GM12878 (cell line): ENCODE measurements around the gene PRF1.

ENCODE experiments used
- ATF7 ChIP-seq: fragments of 450-650 bp; IDR thresholded peaks from 2 replicates; pipeline ENCODE4 v1.6.1; 2016; ENCODE audit warnings: low read depth, mild to moderate bottlenecking
- CBFB ChIP-seq: IDR thresholded peaks from 2 replicates; pipeline ENCODE4 v1.6.1; 2016; ENCODE audit warnings: antibody characterized with exemption, low read depth
- GABPA ChIP-seq: IDR thresholded peaks from 2 replicates; pipeline ENCODE4 v1.6.1; 2014; ENCODE audit warnings: antibody characterized with exemption, low read depth, mild to moderate bottlenecking, inconsistent platforms
- JUNB ChIP-seq: IDR thresholded peaks from 2 replicates; pipeline ENCODE4 v1.6.1; 2016; ENCODE audit warnings: antibody characterized with exemption, mild to moderate bottlenecking
- MXI1 ChIP-seq: fragments of 150-350 bp; IDR thresholded peaks from 2 replicates; pipeline ENCODE4 v1.6.1; 2011; ENCODE audit warnings: low read depth, mild to moderate bottlenecking, inconsistent platforms, low read length, improper control_type of control experiment
- NFIC ChIP-seq: IDR thresholded peaks from 2 replicates; pipeline ENCODE4 v1.6.1; 2012; ENCODE audit warnings: low read depth, mild to moderate bottlenecking, inconsistent platforms, low read length, moderate library complexity
- NFYA ChIP-seq: IDR thresholded peaks from 2 replicates; pipeline ENCODE4 v1.6.1; 2011; ENCODE audit warnings: low read depth, mild to moderate bottlenecking, low read length, improper control_type of control experiment, borderline replicate concordance
- POLR2A ChIP-seq: IDR thresholded peaks from 2 replicates; pipeline ENCODE4 v1.6.1; 2011; ENCODE audit warnings: low read depth, mild to moderate bottlenecking, low read length
- TAF1 ChIP-seq: IDR thresholded peaks from 2 replicates; pipeline ENCODE4 v1.6.1; 2011; ENCODE audit warnings: mild to moderate bottlenecking, low read depth, low read length, borderline replicate concordance
- TF ChIP-seq, protein P1 (sequence below), 3 experiments: IDR thresholded peaks in 2 of 3; conservative IDR thresholded peaks in 1 of 3; 2 replicates each; pipeline ENCODE4 v1.5.1; 2011; ENCODE audit warnings: low read depth in 3 of 3, low read length in 3 of 3, mild to moderate bottlenecking in 3 of 3, control low read depth in 2 of 3, moderate library complexity in 2 of 3, inconsistent platforms in 1 of 3, mixed read lengths in 1 of 3; ENCODE audit not compliant: control insufficient read depth in 2 of 3, insufficient read depth in 1 of 3; ENCODE audit errors: extremely low read depth in 1 of 3

DNA sequence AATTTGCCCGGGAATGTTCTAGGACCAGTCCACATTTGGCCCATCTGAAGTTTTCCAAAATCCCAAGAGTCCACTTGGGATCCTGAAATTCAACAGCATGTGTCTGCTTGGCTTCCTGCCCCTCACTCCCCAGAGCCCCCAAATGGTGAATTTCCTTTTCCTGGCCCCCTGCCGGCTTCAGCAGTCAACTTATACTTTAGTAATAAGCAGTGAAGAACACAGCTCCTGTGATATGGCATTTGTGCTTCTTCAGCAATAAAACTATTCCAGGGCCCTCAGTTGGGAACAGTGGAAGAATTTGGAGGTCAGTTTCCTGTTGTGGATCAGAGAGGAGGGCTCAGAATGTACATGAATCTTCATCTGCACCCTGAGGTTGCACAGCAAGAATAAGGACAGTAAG is 51.1 kb downstream of the PRF1 start:
- TF ChIP-seq CBFB, result no peak
- TF ChIP-seq GABPA, result no peak
- TF ChIP-seq JUNB, result no peak
- TF ChIP-seq NFYA, result no peak
- no peak for TF ChIP-seq POLR2A
- TF ChIP-seq ATF7, result no peak
- no peak for TF ChIP-seq MXI1
- no peak for TF ChIP-seq TAF1
- TF ChIP-seq, protein P1, sequence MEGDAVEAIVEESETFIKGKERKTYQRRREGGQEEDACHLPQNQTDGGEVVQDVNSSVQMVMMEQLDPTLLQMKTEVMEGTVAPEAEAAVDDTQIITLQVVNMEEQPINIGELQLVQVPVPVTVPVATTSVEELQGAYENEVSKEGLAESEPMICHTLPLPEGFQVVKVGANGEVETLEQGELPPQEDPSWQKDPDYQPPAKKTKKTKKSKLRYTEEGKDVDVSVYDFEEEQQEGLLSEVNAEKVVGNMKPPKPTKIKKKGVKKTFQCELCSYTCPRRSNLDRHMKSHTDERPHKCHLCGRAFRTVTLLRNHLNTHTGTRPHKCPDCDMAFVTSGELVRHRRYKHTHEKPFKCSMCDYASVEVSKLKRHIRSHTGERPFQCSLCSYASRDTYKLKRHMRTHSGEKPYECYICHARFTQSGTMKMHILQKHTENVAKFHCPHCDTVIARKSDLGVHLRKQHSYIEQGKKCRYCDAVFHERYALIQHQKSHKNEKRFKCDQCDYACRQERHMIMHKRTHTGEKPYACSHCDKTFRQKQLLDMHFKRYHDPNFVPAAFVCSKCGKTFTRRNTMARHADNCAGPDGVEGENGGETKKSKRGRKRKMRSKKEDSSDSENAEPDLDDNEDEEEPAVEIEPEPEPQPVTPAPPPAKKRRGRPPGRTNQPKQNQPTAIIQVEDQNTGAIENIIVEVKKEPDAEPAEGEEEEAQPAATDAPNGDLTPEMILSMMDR (IDR thresholded peaks at IDR 0.05 in 2 of 3, conservative IDR thresholded peaks at IDR 0.05 in 1 of 3; ENCODE audit: control insufficient read depth in 2 of 3, extremely low read depth in 1 of 3, insufficient read depth in 1 of 3, low read depth in 3 of 3, low read length in 3 of 3), result no peak
- no peak for TF ChIP-seq NFIC
